Stimulated activated CD8-positive, alpha-beta memory T cell treated with anti-CD3 and anti-CD28 coated beads, Interleukin-15, amount 100 ng/mL, for 48 hours (primary cell): ENCODE measurements around the gene CROCC2.

Experiments
- DNase-seq, 2 donors: peaks; one replicate each; pipeline ENCODE4 v3.0.0-alpha.2; 2020; ENCODE audit warnings: low read depth in 2 of 2

CROCC2 gene

DNA sequence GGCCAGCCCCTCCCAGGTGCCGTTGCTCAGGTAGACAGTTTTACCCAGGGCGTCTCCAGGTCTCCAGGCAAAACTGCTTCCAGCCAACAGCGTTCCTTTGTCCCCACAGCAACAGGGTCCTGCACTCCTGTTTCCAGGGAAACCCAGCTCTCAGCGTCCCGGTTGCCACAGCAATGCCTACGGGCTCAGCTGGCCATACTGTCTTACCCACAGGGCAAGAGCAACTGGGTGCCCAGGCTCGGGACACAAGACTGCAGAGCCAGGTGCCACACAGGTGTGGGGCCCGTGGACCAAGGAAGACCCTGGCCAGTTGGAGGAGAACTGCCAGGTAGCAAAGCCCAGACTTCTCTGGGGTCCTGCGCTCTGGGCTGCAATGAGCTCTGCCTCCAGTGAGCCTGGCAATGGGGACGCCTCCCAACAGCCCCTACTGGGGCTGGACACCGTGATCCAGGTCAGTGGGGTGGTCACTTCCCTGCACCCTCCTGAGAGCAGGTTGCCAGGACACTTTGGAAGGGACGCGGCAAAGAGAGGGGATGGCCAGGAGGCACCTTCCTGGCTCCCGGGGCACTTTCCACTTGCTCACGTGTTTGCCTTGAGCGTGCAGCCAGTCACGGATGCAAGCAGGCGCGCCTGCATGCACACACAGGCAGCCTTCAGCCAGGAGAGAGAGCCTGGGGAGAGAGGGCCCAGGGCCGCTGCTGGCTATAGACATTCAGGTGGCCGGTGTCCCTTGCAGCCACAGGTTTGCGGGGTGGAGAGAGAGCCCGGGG, at the start of gene CROCC2:
Gene CROCC2 (plus strand): TSS at position 196 of the 770 bp plus-strand sequence. CDS start 178 bp downstream, at position 374.
- no peak for DNase-seq

GRCh38 chr2:240857039-240858008, 48.8 kb upstream of the CROCC2 start:
- DNase-seq, result no peak

GRCh38 chr2:240858321-240858720, 47.8 kb upstream of the CROCC2 start:
- no peak for DNase-seq

DNA sequence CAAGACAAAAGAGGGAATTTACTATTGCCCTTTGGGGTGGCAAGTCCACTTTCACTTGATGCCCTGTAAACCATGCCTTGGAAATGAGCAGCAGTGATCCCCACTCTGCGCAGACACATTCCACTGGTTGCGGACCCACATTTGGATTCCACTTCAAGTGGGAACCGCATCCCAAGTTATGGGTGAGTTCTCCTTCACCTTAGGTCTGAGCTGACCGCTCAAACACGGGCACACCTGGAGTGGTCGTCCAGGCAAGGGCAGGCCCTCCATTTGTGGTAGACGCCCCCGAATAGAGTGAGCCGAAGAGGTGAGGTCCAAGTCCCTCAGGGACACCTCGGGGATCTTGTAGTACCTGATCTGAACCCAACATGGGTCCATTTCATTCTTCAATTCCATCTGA, 47.3 kb upstream of the CROCC2 start:
- DNase-seq, result no peak

GRCh38 chr2:240861547-240861946, 44.6 kb upstream of the CROCC2 start:
- no peak for DNase-seq

- DNase-seq, result no peak
Observed at GRCh38 chr2:240864475-240864874, 41.7 kb upstream of the CROCC2 start.

DNA sequence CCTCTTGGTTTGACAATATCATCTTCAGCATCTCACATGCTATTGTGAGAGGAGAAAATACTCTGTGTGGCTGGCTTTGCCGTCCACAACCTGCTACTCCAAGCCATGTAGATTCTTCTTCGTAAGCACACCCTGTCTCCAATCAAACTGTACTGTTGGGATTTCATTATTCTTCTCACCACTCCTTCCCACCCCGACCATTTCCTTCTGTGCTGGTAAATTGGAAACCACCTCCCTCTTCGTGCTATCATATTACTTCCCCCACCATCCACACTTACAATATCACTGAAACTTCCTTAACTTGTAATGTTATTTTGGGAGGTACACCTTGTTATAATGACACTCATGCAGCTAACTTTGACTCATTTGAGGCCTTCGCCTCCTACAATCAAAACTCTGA, 40.7 kb upstream of the CROCC2 start:
- no peak for DNase-seq

DNA sequence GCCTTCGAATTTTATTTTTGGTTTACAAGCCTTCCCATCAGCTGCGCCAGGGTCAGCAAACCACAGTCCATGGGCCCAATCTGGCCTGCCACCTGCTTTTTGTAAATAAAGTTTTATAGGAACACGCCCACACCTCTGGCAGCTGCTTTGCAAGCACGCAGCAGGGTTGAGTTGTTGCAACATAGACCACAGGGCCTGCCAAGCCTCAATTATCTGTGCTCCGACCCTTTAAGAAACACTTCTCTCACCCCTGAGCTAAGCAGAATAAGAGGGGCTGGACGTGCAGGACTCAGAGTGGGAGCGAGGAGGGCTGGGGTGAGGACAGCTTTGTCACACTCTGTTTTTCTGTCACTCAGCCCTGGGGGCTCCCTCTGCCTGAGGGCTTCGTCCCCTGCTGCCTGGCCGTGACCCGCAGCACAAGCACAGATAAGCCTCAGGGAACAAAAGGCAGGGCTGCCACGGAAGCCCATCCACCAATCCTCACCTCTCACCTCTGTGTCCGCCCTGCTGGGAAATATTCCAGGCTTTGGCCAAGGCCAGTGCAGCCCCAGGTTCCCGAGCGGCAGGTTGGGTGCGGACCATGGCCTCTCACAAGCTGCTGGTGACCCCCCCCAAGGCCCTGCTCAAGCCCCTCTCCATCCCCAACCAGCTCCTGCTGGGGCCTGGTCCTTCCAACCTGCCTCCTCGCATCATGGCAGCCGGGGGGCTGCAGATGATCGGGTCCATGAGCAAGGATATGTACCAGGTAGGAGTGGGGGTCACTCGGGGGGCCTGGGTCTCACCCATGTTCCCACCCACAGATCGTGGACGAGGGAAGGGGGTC, 37.6 kb upstream of the CROCC2 start, which contains the start of gene AGXT:
Gene AGXT (plus strand): TSS at position 539 of the 823 bp plus-strand sequence. CDS start 42 bp downstream, at position 581.
- DNase-seq, result no peak

DNA sequence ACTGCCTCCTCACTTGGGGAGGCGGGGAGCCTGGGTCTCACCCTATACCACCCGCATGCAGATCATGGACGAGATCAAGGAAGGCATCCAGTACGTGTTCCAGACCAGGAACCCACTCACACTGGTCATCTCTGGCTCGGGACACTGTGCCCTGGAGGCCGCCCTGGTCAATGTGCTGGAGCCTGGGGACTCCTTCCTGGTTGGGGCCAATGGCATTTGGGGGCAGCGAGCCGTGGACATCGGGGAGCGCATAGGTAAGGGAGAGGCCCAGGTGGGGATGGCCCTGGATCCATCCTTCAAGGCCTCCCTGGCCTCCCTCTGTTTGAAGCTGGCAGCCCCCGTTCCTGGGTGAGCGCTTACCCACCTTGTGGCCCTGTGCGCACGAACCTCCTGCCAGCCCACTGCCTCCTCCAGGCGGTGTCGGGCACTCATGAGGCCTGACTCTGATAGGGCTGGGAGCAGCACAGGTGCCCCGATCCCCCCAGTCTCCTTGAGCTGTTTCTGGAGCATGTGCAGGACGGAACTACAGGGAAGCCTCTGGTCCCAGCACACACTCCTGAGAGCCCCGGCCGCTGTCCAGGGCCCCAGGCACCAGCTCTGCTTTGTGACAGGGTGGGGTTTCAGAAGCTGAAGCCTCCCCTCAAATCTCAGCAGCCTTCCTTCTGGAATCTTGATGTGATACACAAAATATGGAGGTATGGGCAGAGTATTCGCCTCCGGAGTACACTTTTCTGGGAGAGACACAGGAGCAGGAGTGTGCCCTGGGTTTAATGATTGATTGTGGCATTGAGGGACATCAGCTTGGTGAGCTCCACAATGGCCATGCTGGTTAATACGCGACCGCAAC, 36.8 kb upstream of the CROCC2 start:
- DNase-seq, result no peak

DNA sequence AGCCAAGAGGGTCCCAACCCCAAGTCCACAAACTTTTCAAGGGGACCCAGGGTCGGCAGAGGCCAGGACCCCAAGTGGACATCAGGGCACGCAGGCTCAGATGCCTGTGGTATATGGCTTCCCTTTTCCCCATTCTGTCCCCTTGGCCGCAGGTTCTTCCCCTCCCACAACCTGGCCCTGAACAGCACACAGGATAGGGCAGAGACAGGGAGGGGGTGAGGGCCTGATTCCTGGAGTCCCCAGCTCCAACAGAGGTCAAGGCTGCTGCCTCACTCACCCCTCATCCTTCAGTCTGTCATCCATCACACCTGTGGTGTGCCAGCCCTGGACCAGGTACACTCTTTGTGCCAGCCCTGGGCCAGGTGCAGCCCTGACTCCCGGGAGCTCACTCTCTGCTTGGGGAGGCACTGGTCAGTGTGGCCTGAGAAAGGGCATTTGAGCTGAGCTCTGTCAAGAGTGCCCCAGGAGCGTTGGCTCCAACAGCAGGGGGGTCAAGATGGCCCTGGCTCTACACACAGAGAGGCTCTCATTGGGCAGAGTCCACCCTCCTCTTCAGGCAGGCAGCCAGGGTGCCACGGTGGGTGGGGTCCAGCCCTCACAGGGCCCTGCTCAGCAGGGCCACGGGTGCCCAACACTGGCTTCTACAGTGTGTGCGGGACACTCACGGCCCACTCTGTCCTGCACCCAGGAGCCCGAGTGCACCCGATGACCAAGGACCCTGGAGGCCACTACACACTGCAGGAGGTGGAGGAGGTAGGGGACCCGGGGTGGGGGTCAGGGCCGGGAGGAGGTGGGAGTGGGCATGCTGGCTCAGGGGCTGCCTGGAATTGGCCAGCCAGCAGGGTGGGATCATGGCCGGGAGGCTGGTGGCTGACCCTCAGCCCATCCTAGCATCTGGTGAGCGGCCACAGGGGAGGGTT, 35.9 kb upstream of the CROCC2 start:
- DNase-seq, result no peak

GRCh38 chr2:240871071-240871958, 34.8 kb upstream of the CROCC2 start:
- DNase-seq, result no peak

- no peak for DNase-seq
Observed at GRCh38 chr2:240872317-240873097, 33.6 kb upstream of the CROCC2 start.

GRCh38 chr2:240873098-240873788, 32.9 kb upstream of the CROCC2 start:
- no peak for DNase-seq

DNA sequence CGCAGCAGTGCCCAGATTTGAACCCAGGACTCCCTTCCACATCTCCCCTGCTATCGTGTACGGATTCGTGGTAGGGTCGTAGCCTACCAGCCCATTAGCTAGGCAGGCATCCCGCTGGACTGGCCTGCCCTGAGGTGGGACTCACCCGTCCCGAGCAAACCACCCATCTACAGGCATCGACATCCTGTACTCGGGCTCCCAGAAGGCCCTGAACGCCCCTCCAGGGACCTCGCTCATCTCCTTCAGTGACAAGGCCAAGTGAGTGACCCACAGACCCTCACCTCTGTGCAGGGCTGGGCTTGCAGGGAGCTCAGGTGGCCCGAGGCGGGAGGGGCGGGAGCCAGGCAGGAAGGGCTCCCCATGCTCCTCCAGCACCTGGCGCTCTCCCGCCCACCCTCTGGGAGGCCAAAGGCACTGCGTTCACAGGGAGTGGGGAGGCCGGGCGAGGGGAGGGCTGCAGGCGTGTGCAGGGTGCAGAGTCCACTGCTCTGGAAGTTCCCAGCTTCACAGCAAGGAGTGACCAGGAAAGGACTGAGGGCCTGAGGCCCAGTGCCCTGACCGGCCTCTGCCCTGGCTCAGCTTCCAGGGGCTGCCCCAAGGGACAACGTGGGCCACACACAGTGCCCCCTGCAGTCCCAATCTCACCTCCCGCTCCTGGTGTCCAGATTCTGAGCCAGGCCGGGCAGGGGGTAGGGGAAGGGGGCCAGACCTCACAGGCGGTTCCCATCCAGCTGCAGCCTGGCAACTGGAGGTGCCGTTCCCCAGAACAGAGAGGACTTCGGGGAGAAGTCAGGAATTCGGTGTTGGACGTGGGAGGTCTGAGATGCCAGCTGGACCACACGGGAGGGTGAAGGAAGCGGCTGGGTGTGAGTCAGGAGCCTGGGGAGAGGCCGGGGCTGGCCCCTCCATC, 32.1 kb upstream of the CROCC2 start:
- no peak for DNase-seq

DNA sequence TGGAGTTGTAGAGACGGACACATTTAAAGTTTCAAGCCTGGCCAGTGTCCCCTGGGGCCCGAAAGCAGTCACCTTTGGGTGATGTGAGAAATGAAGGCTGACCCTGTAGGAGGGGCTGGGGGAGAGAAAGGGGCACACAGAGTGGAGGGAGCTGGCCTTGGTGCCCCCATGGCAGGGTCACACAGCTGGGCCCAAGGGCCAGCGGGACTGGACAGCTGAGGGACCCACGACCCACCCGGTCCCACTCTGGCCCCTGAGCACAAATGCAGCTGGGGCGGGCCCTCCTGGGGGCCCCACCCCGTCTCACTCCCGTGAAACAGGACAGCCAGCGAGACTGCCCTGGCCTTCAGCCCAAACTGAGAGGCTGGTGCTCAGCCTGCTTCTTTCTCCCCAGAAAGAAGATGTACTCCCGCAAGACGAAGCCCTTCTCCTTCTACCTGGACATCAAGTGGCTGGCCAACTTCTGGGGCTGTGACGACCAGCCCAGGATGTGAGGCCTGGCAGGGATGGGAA, 31.4 kb upstream of the CROCC2 start:
- DNase-seq, result no peak
